NCI-H2196 treated with DMSO at 0.1 percent for 48 hours (cell line): ENCODE results near the gene SPEG.

Experiments
- DNase-seq: peaks from one replicate; lab custom pipeline; 2025; ENCODE audit not compliant: unreplicated experiment; lab: John Stamatoyannopoulos, UW

SPEG gene

DNA sequence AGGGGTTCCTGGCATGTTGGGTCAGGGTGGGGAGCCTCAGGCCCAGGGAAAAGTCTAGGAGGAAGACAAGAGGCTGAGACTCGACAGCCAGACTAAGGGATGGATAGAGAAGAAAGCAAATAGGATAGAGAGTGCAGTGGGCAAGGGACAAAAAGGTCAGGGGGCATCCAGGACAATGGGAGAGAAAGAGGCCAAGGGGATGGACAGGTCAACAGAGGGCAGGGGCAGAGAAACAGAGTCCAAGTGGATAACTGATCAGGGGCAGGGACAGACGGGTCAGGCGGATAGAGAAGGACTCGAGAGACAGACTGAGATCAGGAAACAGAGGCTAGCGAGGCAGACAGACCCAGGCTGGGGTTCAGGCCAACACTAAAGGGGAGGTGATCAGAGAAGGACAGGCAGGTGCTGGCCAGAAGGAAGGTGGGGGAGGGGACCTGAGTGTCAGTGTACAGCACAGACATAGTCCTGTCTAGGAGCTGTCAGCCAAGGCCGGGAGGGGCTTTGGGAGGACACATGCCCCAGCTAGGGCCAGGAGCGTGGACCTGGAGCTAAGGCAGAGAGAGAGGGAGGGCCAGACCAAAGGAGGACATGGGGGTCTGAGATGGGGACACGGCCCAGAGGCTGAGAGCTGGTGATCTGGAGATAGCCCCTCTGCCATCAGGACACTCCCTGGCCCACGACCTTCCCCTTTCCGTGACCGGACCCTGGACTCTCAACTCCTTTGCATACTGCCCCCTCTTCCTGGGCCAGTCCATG lies 91.9 kb downstream of the SPEG start:
- DNase-seq: no peak

DNA sequence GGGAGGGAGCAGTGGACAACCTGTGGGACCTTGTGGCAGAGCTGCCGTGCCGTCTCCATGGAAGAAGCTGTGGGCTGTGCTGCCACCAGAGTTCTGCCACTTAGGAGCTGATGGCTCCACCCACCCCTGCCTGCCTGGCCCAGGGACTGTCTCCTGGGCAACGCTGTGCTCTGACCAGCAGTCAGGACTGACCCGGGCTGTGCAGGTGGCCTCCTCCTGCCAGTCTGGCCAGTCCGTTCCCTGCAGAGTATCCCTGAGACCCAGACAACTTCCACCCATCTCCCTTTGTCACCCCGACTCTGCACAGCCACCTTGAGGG lies 92.4 kb downstream of the SPEG start:
- peak; percentile 58 for DNase-seq

GRCh38 chr2:219527472-219527871 lies 92.8 kb downstream of the SPEG start:
- no peak for DNase-seq

DNA sequence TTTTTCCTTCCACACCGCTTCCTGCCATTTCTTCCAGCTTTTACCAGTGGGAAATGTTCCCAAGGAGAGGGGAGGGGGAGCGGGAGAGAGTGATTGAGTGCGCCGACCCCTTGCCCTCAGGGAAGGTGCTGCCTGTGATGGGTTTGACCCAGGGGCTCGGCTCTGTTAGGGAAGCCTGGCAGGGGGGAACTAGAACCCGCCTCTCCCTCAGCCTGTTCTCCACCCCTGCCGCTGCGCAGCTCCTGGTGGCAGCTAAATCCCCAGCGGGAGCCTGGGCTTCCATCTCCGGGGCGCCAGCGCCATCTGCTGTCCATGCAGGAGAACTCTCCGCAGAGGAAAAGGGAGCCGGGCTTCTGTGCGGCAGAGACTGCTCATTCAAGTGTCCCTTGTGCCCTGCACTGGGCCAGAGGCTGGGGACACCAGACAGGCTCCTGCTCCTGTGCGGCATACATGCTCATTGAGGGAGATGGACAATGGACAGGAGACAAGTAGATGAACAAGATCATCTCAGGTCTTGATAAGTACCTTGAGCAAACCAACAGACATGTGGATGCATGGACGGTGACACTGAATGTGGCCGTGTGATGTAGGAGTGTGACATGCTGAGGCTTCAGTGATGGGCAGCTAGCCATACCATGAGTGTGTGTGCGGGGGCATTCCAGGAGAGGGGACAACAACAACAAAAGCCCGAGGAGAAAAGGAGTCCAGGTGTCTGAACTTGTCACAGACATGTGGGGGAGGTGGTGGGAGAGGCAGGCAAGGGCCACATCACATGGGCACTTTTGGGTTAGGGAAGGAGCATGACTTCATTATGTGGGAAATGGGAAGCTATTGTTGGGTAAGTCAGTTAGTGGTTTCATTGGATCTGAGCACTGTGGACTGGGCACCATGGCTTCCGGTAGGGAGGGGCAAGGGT lies 95.7 kb downstream of the SPEG start:
- DNase-seq: peak; percentile 69

GRCh38 chr2:219531639-219532377 lies 97.2 kb downstream of the SPEG start:
- peak; percentile 9 for DNase-seq

DNA sequence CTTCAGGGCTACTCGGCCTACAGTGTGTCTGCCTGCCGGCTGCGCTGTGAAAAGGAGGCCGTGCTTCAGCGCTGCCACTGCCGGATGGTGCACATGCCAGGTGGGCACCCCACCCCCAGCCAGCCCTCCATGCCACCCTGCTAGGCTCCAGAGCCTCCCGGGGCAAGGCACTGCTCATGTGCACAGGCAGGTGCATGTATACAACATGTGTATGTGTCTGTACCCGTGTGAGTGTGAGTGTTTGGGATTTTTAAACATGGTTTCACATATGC lies 97.7 kb downstream of the SPEG start:
- DNase-seq: no peak

- DNase-seq: peak; percentile 31
These were observed 99.5 kb downstream of the SPEG start for GRCh38 chr2:219533930-219534661.

- DNase-seq: no peak
These were observed 101.8 kb downstream of the SPEG start for GRCh38 chr2:219536425-219536824.

GRCh38 chr2:219536967-219537366 lies 102.3 kb downstream of the SPEG start:
- no peak for DNase-seq

- DNase-seq: no peak
These were observed 103.2 kb downstream of the SPEG start for GRCh38 chr2:219537657-219538488.

DNA sequence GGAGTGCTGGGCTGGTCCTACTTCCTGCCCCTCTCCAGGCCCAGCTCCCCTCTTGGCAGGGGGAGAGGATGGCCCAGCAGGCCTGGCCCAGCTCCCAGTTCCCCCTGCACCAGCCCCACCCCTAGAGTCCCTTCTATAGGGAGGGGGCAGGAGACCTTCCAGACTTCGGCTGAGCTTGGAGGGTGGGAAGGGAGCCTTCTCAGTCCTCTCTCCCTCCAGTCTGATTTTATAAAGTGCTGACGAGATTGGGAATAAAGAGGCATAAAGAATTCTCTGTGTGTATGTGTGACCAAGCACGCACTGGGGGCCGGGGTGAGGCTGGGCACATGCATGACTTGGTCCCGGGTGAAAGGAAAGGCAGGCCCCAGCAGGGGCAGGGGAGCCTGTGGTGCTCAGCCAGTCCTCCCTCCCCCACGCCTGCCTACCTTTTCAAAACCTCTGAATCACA lies 103.9 kb downstream of the SPEG start:
- no peak for DNase-seq

DNA sequence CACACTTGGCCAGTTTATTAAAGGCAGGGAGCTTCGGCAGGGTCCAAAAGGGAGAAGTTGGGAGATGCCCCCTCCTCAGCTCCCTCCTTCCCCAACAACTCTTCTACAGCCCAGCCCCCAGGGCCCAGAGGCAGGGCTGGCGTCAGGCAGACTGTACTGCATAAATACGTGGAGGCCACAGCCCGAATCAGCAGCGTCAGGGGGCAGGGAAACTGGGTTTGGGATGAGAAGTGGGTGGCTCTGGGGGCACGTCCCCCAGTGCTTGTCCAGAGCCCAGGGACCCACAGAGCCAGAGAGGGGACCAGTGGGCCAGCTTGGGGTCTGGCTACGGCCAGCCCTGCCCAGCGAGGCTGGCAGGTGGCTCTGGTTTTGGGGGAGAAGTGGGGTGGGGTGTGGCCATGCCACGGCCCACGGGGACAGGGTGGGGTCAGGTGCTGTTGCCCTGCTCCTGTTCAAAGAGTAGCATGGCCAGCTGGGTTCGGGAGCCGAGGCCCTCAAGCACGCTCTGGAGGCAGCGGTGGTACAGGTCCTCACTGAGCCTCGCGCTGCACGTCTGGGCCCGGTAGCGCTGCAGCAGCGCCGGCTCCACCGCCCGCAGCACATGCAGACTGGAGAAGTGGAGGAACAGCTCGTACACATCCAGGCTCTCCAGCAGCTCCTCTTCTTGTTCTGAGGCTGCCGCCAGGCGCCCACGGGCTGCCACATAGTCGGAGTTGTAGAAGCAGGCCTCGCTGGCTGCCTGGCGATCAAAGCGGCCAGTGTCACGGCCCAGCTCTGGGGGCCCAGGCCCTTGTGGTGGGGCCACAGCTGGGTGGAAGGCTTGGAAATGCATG lies 104.5 kb downstream of the SPEG start:
- DNase-seq: no peak

- no peak for DNase-seq
These were observed 105.5 kb downstream of the SPEG start for GRCh38 chr2:219539926-219540678.

GRCh38 chr2:219540784-219541504 lies 106.3 kb downstream of the SPEG start:
- no peak for DNase-seq

- DNase-seq: peak; percentile 72
These were observed 107.1 kb downstream of the SPEG start for GRCh38 chr2:219541611-219542180.

GRCh38 chr2:219542931-219543595 lies 108.4 kb downstream of the SPEG start:
- no peak for DNase-seq
